ENCODE data around the gene CCT7.

CCT7 gene

DNA sequence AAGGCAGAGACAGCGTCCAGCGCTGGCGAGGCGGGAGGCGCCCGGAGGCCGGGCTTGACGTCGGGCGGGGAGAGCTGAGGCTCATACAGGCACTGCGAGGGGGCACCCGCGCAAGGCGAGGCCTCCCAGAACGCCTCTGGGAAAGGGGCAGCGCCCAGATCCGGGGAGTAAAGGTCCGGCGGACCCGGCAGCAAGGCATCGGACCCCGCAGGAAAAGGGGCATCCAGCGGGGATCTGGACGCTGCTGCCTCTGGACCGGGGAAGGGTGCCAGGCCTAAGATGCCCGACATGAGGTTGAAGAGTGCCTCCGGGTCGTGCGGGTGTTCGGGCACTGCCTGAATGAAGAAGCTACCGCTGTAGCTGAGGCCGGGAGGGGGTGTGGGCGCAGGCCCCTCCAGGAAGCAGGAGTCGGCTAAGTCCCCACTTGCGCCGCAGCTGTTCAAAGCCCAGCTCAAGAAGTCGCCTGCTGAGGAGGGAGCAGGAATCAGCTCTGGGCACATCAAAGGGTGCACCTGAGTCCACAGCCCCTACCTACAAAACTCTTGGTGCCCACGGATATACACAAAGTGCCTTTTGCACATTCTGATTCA lies 58.3 kb downstream of the CCT7 start:
- in situ Hi-C loops (cut with MboI; ENCODE audit: low sequenced_read_pairs) = no loop called here

DNA sequence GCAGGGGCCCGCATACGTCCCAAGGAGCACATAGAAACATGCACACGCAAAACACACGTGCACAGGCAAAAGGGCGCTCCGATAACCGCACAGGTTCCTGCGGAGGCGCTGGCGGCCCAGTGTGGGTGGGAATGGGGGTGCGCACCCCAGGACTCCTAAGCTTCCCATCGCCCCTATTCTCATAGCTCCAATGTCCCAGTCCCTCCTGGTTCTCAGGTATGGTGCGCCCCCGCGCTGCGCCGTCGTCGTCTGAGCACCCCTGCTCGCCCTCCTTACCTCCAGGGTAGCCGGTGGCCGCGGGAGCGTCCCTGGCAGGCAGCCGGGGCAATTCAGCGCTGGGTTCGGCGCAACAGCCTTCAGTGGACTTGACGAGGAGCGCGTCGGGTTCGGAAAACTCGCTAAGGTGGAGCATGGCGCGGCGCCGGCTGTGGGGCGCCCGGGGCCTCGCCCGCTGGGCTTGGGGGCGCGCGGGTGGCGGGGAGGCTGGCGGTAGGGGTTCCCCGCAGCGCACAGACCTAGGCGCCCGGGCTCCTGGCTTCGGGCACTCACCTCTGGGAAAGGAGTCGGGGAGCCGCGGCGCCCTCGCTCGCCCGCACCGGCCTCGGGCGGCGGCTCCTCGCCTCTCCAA lies 58.9 kb downstream of the CCT7 start:
- in situ Hi-C loops (cut with MboI; ENCODE audit: low sequenced_read_pairs) = no loop called here

DNA sequence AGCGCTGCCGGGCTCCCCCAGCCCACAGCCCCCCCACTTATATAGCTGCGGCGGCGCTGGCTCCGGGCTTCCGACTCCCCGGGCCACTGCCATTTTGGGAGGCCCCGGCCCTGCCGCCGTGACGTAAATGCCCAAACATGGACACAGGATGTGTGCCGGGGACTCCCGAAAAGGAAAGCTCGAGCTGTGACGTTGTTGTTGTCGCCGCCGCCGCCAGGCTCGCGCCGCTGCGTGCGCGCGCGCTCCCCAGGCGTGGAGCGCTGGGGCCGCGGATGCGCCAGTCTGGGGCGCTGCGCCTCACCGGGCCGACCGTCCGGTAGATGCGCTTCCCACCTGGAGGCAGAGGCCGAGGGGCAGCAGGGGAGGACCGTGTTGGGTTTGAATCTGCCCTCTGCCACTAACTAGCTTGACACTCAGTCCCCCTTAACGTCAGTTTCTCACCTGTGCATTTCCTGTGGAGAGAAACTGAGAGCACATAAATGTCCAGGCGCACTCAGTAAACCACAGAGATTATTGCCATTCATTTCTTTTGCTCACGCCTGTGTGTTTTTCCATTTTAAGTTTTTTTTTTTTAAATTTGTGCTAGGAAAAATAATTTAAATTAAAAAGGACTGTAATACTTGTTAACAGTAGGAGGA lies 59.5 kb downstream of the CCT7 start, which contains the start of gene EGR4:
TSS of gene EGR4 (minus strand) at position 15 of the 638 bp plus-strand sequence. CDS start 231 bp downstream, outside the sequence.
- in situ Hi-C loops (cut with MboI; ENCODE audit: low sequenced_read_pairs) = no loop called here

DNA sequence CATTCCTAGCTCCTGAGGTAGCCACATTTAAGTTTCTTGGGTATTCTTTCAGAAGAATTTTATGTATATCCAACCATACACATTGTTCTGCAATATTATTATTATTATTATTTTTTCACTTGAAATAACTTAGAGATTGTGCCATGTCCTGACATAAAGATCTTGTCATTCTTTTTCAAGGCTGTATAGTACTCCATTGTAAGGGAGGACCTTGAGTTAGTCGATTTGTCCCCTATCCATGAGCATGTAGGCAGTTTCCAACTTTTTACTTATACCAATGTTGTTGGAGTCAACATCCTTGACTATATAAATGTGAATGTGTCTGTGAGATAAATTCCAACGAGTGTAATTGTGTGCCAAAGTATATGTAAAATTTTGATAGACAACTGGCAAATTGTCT lies 60.1 kb downstream of the CCT7 start:
- in situ Hi-C loops (cut with MboI; ENCODE audit: low sequenced_read_pairs) = no loop called here

DNA sequence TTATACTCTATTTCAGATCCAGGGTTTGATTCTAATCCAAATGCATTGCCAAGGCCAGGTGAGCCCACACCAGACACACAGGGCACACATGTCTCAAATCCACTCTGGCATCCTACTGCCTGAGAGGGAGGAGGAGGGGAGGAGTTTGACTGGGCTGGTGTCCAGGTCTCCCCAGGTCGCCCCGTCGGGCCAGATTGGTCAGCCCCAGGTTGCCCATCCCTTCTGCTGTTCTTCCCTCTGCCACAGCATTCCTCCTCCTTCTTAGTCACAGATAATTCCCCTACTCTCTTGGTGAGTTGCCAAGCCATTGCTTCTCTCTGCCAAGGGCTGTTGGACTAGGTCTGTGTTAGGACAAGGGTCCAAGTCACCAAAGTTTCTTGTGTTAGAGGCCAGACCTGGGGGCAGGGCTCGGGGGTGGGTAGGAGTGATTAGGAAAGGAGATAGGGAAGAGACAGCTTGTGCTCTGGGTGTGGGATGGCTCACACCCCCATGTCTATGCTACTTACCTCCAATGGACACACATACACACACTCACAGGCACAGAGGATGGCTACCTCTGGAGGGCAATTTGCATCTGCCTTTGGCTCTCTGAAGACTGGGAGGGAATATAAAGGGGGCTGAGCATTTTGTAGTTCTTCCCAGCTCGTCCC lies 61.8 kb downstream of the CCT7 start:
- in situ Hi-C loops (cut with MboI; ENCODE audit: low sequenced_read_pairs) = no loop called here

DNA sequence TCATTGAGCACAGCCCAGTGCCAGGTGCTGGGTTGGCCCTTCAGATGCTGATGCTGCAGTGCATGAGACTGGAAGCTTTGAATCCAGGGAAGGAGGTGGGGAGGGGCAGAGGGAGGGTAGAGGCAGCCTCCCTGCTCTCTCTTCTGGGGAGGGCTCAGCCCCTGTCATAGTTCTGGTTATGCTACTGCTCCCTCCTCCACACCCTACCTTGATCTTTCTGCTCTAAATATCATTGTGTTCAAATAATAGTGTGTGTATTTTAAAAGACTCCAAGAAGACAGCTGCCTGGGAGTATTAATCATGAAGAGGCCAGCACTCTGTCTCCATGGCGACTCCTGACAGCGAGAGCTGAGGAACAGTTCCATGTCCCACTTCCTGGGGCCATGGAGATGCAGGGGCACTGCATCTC lies 63.0 kb downstream of the CCT7 start:
- in situ Hi-C loops (cut with MboI; ENCODE audit: low sequenced_read_pairs) = no loop called here

DNA sequence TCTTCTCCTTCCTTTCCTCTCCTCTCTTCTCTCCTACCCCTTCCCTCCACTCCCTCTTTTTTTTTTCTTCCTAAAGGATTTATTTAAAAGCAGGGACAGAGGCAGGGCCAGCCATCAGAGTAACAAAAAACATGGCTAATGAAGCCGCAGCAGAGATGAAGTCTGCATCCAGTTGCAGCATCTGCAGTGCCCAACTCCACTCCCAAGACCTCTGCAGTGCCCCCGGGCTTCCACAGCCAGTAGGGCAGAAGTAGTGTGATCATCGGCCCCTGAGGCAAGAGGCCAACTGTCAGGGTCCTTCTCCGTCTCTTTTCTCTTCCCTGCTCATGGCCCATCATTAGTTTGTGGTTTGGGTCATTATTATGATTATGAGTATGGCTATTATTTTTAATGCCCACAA lies 63.5 kb downstream of the CCT7 start:
- in situ Hi-C loops (cut with MboI; ENCODE audit: low sequenced_read_pairs) = no loop called here

DNA sequence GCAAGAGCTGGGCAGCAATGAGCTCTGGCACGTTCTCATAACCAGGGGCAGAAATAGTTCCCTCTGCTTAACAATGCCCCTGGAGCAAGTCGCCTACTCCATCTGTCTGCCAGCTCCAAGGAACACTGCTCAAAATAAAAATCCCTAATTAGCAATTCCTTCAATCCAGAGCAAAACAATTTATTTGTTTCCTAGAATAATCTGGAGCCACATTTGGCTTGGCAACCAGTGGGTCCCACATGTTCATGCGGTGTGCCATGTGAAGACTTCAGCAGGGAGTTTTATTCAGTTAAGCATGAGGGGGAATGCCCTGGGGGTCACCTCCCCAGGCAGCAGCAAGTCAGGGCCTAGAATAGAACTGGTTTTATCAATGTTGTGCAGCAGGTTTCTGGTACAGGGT lies 66.8 kb downstream of the CCT7 start:
- in situ Hi-C loops (cut with MboI; ENCODE audit: low sequenced_read_pairs) = no loop called here

DNA sequence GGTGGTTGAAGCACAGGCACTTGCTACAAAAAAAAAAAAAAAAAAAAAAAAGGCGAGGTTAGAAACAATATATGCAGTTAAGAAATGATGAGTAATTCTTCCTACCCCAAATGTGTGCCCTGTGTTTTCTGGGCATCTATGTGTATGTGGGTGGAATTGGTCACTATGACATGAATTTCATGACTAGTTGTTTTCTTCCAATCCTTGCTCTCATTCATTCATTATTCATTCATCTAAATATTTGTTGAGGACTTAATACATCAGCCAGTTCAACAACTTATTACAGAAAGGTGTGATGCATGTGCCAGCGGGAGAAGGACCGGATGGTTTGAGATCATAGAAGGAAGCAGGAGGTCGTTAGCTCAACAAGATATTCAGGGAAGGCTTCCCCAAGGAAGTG lies 67.5 kb downstream of the CCT7 start:
- in situ Hi-C loops (cut with MboI; ENCODE audit: low sequenced_read_pairs) = no loop called here
